IMR-90 (cell line): ENCODE results near the gene PDS5B. TPM values are rescaled to one million over a fixed set of nuclear protein-coding genes. Genes with fewer than 3 reads are reported as not detected.

Experiments
- ATAC-seq: fragments of 200-7000 bp; cut with Tn5 transposase; 2 replicates; pipeline ENCODE4 v1.9.1; 2020; ENCODE audit warnings: low read depth, mild to moderate bottlenecking, moderate library complexity
- BruUV-seq: library from RNA; stranded (reverse); fragments of 400-500 nt; replicated peaks from 2 replicates; lab custom pipeline; 2021; lab: Mats Ljungman, UMichigan
- CTCF ChIA-PET: fragments of 300-600 bp; formaldehyde crosslinking; extraction: SDS; loops from one replicate; lab custom pipeline; 2021; ENCODE audit warnings: antibody characterized with exemption; lab: Yijun Ruan, JAX
- POLR2A ChIA-PET: fragments of 300-600 bp; sonication (Branson Sonifier 250); formaldehyde crosslinking; loops from one replicate; lab custom pipeline; 2022; ENCODE audit warnings: antibody characterized with exemption; ENCODE audit not compliant: unreplicated experiment; lab: Charles Lee
- DNase-seq: peaks from one replicate; pipeline ENCODE4 v3.0.0; 2013
- H2AFZ ChIP-seq: replicated peaks from 2 replicates; pipeline ENCODE3; 2013; ENCODE audit warnings: low read length, mild to moderate bottlenecking; ENCODE audit not compliant: poor library complexity
- H2AK5ac ChIP-seq: 2 replicates; pipeline ENCODE4 v1.6.1; 2013; ENCODE audit warnings: low read depth, low read length, inconsistent platforms
- H2AK9ac ChIP-seq: replicated peaks from 2 replicates; pipeline ENCODE3; 2013; ENCODE audit warnings: mild to moderate bottlenecking, low read depth, low read length, moderate library complexity; ENCODE audit not compliant: poor library complexity
- H2BK120ac ChIP-seq: 2 replicates; pipeline ENCODE4 v1.6.1; 2013; ENCODE audit warnings: low read depth, low read length, inconsistent platforms
- H2BK15ac ChIP-seq: 3 replicates; pipeline ENCODE4 v1.6.1; 2013; ENCODE audit warnings: low read depth, low read length, inconsistent platforms
- H2BK20ac ChIP-seq: 2 replicates; pipeline ENCODE4 v1.6.1; 2013; ENCODE audit warnings: low read depth, mild to moderate bottlenecking, inconsistent platforms, low read length, moderate library complexity
- H2BK5ac ChIP-seq: 2 replicates; pipeline ENCODE4 v1.6.1; 2013; ENCODE audit warnings: mild to moderate bottlenecking, low read depth, low read length, inconsistent platforms; ENCODE audit not compliant: poor library complexity, severe bottlenecking
- H3K14ac ChIP-seq: replicated peaks from 2 replicates; pipeline ENCODE4 v1.6.1; 2013; ENCODE audit warnings: low read depth, low read length, inconsistent platforms
- H3K18ac ChIP-seq: 2 replicates; pipeline ENCODE4 v1.6.1; 2013; ENCODE audit warnings: low read depth, low read length, control low read depth
- H3K23ac ChIP-seq: 2 replicates; pipeline ENCODE4 v1.6.1; 2013; ENCODE audit warnings: low read depth, low read length, inconsistent platforms
- H3K27ac ChIP-seq: 2 replicates; pipeline ENCODE4 v1.5.1; 2013; ENCODE audit warnings: mild to moderate bottlenecking, control low read depth, low read length; ENCODE audit not compliant: insufficient read depth
- H3K27me3 ChIP-seq: 2 replicates; pipeline ENCODE4 v1.6.1; 2013; ENCODE audit warnings: low read length; ENCODE audit not compliant: control insufficient read depth, insufficient read depth
- H3K36me3 ChIP-seq: 2 replicates; pipeline ENCODE4 v1.6.1; 2013; ENCODE audit warnings: low read length, mixed read lengths; ENCODE audit not compliant: control insufficient read depth, insufficient read depth
- H3K4ac ChIP-seq: 2 replicates; pipeline ENCODE4 v1.6.1; 2013; ENCODE audit warnings: low read depth, low read length, inconsistent platforms
- H3K4me1 ChIP-seq: 2 replicates; pipeline ENCODE4 v1.6.1; 2013; ENCODE audit warnings: low read length, mixed read lengths; ENCODE audit not compliant: control insufficient read depth, insufficient read depth
- H3K4me2 ChIP-seq: 2 replicates; pipeline ENCODE4 v1.6.1; 2013; ENCODE audit warnings: low read depth, mild to moderate bottlenecking, control low read depth, low read length, moderate library complexity
- H3K4me3 ChIP-seq: 2 replicates; pipeline ENCODE4 v1.5.1; 2013; ENCODE audit warnings: low read depth, mild to moderate bottlenecking, control low read depth, low read length, moderate library complexity; ENCODE audit not compliant: insufficient read depth
- H3K56ac ChIP-seq: 2 replicates; pipeline ENCODE4 v1.6.1; 2013; ENCODE audit warnings: low read length, inconsistent platforms; ENCODE audit not compliant: insufficient read depth; ENCODE audit errors: extremely low read depth
- H3K79me1 ChIP-seq, 2 experiments: 2 replicates each; pipeline ENCODE4 v1.6.1; 2013; ENCODE audit warnings: low read length in 2 of 2, inconsistent platforms in 1 of 2, low read depth in 1 of 2
- H3K9ac ChIP-seq: 2 replicates; pipeline ENCODE4 v1.6.1; 2013; ENCODE audit warnings: low read depth, low read length, control low read depth
- H3K9me1 ChIP-seq: 2 replicates; pipeline ENCODE4 v1.6.1; 2013; ENCODE audit warnings: low read length, inconsistent platforms; ENCODE audit not compliant: insufficient read depth
- H3K9me3 ChIP-seq: 2 replicates; pipeline ENCODE4 v1.6.1; 2013; ENCODE audit warnings: low read length; ENCODE audit not compliant: control insufficient read depth, insufficient read depth
- H4K20me1 ChIP-seq: 2 replicates; pipeline ENCODE4 v1.6.1; 2013; ENCODE audit warnings: low read length, inconsistent platforms; ENCODE audit not compliant: insufficient read depth
- H4K5ac ChIP-seq: 2 replicates; pipeline ENCODE4 v1.6.1; 2013; ENCODE audit warnings: mild to moderate bottlenecking, low read depth, low read length, control low read depth
- H4K8ac ChIP-seq, 2 experiments: 2 replicates each; pipeline ENCODE4 v1.6.1; 2013; ENCODE audit warnings: low read depth in 2 of 2, low read length in 2 of 2, control low read depth in 1 of 2, inconsistent platforms in 1 of 2
- H4K91ac ChIP-seq: 2 replicates; pipeline ENCODE4 v1.6.1; 2013; ENCODE audit warnings: low read depth, low read length, inconsistent platforms; ENCODE audit not compliant: insufficient read depth
- BHLHE40 ChIP-seq: fragments of 150-350 bp; IDR thresholded peaks from 2 replicates; pipeline ENCODE4 v1.6.1; 2016; ENCODE audit warnings: mild to moderate bottlenecking, low read depth, low read length
- CEBPB ChIP-seq: IDR thresholded peaks from 2 replicates; pipeline ENCODE4 v1.6.1; 2012; ENCODE audit warnings: low read depth, low read length, improper control_type of control experiment
- CHD1 ChIP-seq: IDR thresholded peaks from 2 replicates; pipeline ENCODE4 v1.6.1; 2012; ENCODE audit warnings: low read depth, low read length, improper control_type of control experiment
- CTCF ChIP-seq: conservative IDR thresholded peaks from 2 replicates; pipeline ENCODE4 v1.5.1; 2012; ENCODE audit warnings: mild to moderate bottlenecking, low read depth, low read length, improper control_type of control experiment
- ELK1 ChIP-seq: fragments of 150-350 bp; IDR thresholded peaks from 2 replicates; pipeline ENCODE4 v1.6.1; 2016; ENCODE audit warnings: low read depth, mild to moderate bottlenecking, low read length, moderate library complexity, borderline replicate concordance
- FOS ChIP-seq: fragments of 150-350 bp; IDR thresholded peaks from 2 replicates; pipeline ENCODE4 v1.6.1; 2016; ENCODE audit warnings: low read depth, low read length
- MAFK ChIP-seq: IDR thresholded peaks from 2 replicates; pipeline ENCODE4 v1.6.1; 2012; ENCODE audit warnings: low read depth, low read length, improper control_type of control experiment
- MAZ ChIP-seq: IDR thresholded peaks from 2 replicates; pipeline ENCODE4 v1.6.1; 2012; ENCODE audit warnings: low read depth, mild to moderate bottlenecking, low read length, improper control_type of control experiment, moderate library complexity, borderline replicate concordance
- MXI1 ChIP-seq: IDR thresholded peaks from 2 replicates; pipeline ENCODE4 v1.6.1; 2012; ENCODE audit warnings: low read depth, mild to moderate bottlenecking, low read length, moderate library complexity, borderline replicate concordance
- NFE2L2 ChIP-seq: fragments of 150-350 bp; IDR thresholded peaks from 2 replicates; pipeline ENCODE4 v1.6.1; 2016; ENCODE audit warnings: low read depth, mild to moderate bottlenecking, low read length
- POLR2A ChIP-seq: IDR thresholded peaks from 2 replicates; pipeline ENCODE4 v1.6.1; 2012; ENCODE audit warnings: mild to moderate bottlenecking, low read depth, low read length
- RAD21 ChIP-seq: IDR thresholded peaks from 2 replicates; pipeline ENCODE4 v1.6.1; 2012; ENCODE audit warnings: low read length, improper control_type of control experiment
- RCOR1 ChIP-seq: IDR thresholded peaks from 2 replicates; pipeline ENCODE4 v1.6.1; 2012; ENCODE audit warnings: mild to moderate bottlenecking, low read length, improper control_type of control experiment; ENCODE audit not compliant: insufficient replicate concordance
- RFX5 ChIP-seq: IDR thresholded peaks from 2 replicates; pipeline ENCODE4 v1.8.0; 2012; ENCODE audit warnings: low read depth, mild to moderate bottlenecking, low read length, moderate library complexity
- SMC3 ChIP-seq: fragments of 150-350 bp; IDR thresholded peaks from 2 replicates; pipeline ENCODE4 v1.6.1; 2016; ENCODE audit warnings: low read depth, mild to moderate bottlenecking, antibody characterized with exemption, low read length, moderate library complexity
- USF2 ChIP-seq: fragments of 150-350 bp; IDR thresholded peaks from 2 replicates; pipeline ENCODE4 v1.6.1; 2017; ENCODE audit warnings: mild to moderate bottlenecking, antibody characterized with exemption, low read length, low read depth
- dilution Hi-C: fragments of 300-500 bp; cut with HindIII; formaldehyde crosslinking; loops from one replicate; pipeline ENCODE4 v1.14.3; 2018; ENCODE audit warnings: low sequenced_read_pairs; ENCODE audit not compliant: unreplicated experiment
- in situ Hi-C: fragments of 300-500 bp; cut with MboI; formaldehyde crosslinking; loops from 3 replicates; pipeline ENCODE4 v1.14.3; 2019; ENCODE audit warnings: low sequenced_read_pairs, inconsistent platforms, mixed read lengths
- intact Hi-C: fragments of 100-400 bp; cut with micrococcal nuclease; formaldehyde crosslinking; loops from 2 replicates; pipeline ENCODE4 v1.10.0; 2022
- polyA plus RNA-seq, 3 experiments: library from polyadenylated mRNA; depleted of rRNA; stranded (reverse); fragments of >200 nt; gene quantifications; 2 replicates each; pipeline ENCODE4 v1.2.3, GENCODE V29; 2012; ENCODE audit warnings: low replicate concordance in 1 of 3
- total RNA-seq: library from RNA; depleted of rRNA; stranded (reverse); fragments of >200 nt; gene quantifications from 2 replicates; pipeline ENCODE4 v1.2.3, GENCODE V29; 2012

The PDS5B gene
- total and polyA plus RNA-seq, 2 of the 4 experiments (the other 2 are of a cell fraction): 6.2 to 20.1 TPM

GRCh38 chr13:32663660-32664059 is 77.4 kb downstream of the PDS5B start:
- no peak overlapping the region for H3K4me3 ChIP-seq
- intact Hi-C loops (no loop called here), dilution Hi-C loops (no loop called here), in situ Hi-C loops (no loop called here)
- H2AFZ ChIP-seq: no peak overlapping the region
- ATAC-seq: no peak
- H4K91ac ChIP-seq: no peak overlapping the region
- H2BK5ac ChIP-seq: no peak overlapping the region
- no peak for DNase-seq
- no peak overlapping the region for H3K4ac ChIP-seq
- no peaks in the 10 kb centered on the region for H4K20me1 ChIP-seq
- CTCF ChIA-PET: no interaction called here
- no peak overlapping the region for H4K8ac ChIP-seq
- no peak for TF ChIP-seq USF2
- TF ChIP-seq ELK1: no peak
- TF ChIP-seq CEBPB: no peak
- no peak for TF ChIP-seq RCOR1
- TF ChIP-seq MXI1: no peak
- no peak for TF ChIP-seq CHD1
- TF ChIP-seq BHLHE40: no peak
- TF ChIP-seq MAFK: no peak
- TF ChIP-seq NFE2L2: no peak
- no peak for TF ChIP-seq POLR2A
- no peak for TF ChIP-seq RAD21
- TF ChIP-seq RFX5: no peak
- TF ChIP-seq MAZ: no peak
- TF ChIP-seq CTCF: no peak
- no peak for TF ChIP-seq SMC3
- no peak for TF ChIP-seq FOS
- no peak overlapping the region for H4K5ac ChIP-seq
- no peak overlapping the region for H3K9ac ChIP-seq
- peaks cover 3% of the 10 kb centered on the region; the same call in 1 of the 2 replicates for H3K9me1 ChIP-seq
- H3K27me3 ChIP-seq: no peaks in the 10 kb centered on the region
- no peak overlapping the region for H3K4me2 ChIP-seq
- H2BK20ac ChIP-seq: no peak overlapping the region
- no peak overlapping the region for H2BK15ac ChIP-seq
- no peak overlapping the region for H3K27ac ChIP-seq
- BruUV-seq: no TSS peak
- H3K36me3 ChIP-seq: peaks cover 7% of the 10 kb centered on the region
- POLR2A ChIA-PET: no interaction called here
- H3K79me1 ChIP-seq: peaks cover 8 to 17% of the 10 kb centered on the region in 2 experiments; a peak in 3 of 4 replicates
- H2AK9ac ChIP-seq: no peak overlapping the region
- H3K56ac ChIP-seq: no peak overlapping the region
- no peak overlapping the region for H3K18ac ChIP-seq
- H3K14ac ChIP-seq: no peak overlapping the region
- H3K23ac ChIP-seq: no peak overlapping the region
- no peaks in the 10 kb centered on the region for H3K9me3 ChIP-seq
- H2AK5ac ChIP-seq: no peak overlapping the region
- H2BK120ac ChIP-seq: no peak overlapping the region
- peaks cover 2% of the 10 kb centered on the region; the same call in 1 of the 2 replicates for H3K4me1 ChIP-seq
